Fibroblast of the aortic adventitia (primary cell): ENCODE measurements around the gene TSPAN14. TPM values are rescaled to one million over a fixed set of nuclear protein-coding genes. Genes with fewer than 3 reads are reported as not detected.

ENCODE experiments used
- DNase-seq: peaks from one replicate; pipeline ENCODE4 v3.0.0-alpha.2; 2010; ENCODE audit warnings: low read depth
- H3K4me3 ChIP-seq: 2 replicates; pipeline ENCODE4 v1.5.1; 2011; ENCODE audit warnings: low read depth, mild to moderate bottlenecking, control low read depth, low read length, moderate library complexity
- CTCF ChIP-seq: IDR thresholded peaks from 2 replicates; pipeline ENCODE4 v1.5.1; 2011; ENCODE audit warnings: mild to moderate bottlenecking, low read length, control low read depth, inconsistent platforms; ENCODE audit not compliant: insufficient read depth
- total RNA-seq: library from RNA; depleted of rRNA; stranded (reverse); fragments of >200 nt; gene quantifications from 2 replicates; pipeline ENCODE4 v1.2.3, GENCODE V29; 2012; ENCODE audit warnings: low replicate concordance

TSPAN14 gene
- total RNA-seq, 1 donor = 21.3 TPM

- H3K4me3 ChIP-seq = no peak overlapping the region
- no peak for TF ChIP-seq CTCF
- no peak for DNase-seq
Observed at GRCh38 chr10:80409121-80409520, 45.0 kb upstream of the TSPAN14 start.

GRCh38 chr10:80410122-80410521 lies 44.0 kb upstream of the TSPAN14 start:
- H3K4me3 ChIP-seq = no peak overlapping the region
- no peak for TF ChIP-seq CTCF
- DNase-seq = no peak

- no peak for DNase-seq
- TF ChIP-seq CTCF = no peak
- no peak overlapping the region for H3K4me3 ChIP-seq
Observed at GRCh38 chr10:80410578-80411145, 43.4 kb upstream of the TSPAN14 start.

- DNase-seq = no peak
- TF ChIP-seq CTCF = no peak
- no peak overlapping the region for H3K4me3 ChIP-seq
Observed at GRCh38 chr10:80411267-80411668, 42.8 kb upstream of the TSPAN14 start.

- H3K4me3 ChIP-seq = no peak overlapping the region
- no peak for DNase-seq
- TF ChIP-seq CTCF = no peak
Observed at GRCh38 chr10:80411681-80412220, 42.4 kb upstream of the TSPAN14 start.

- no peak for DNase-seq
- H3K4me3 ChIP-seq = no peak overlapping the region
- no peak for TF ChIP-seq CTCF
Observed at GRCh38 chr10:80412486-80412885, 41.6 kb upstream of the TSPAN14 start.

- no peak overlapping the region for H3K4me3 ChIP-seq
- DNase-seq = no peak
- no peak for TF ChIP-seq CTCF
Observed at GRCh38 chr10:80413271-80413996, 40.7 kb upstream of the TSPAN14 start.
